ENCODE results near the gene ARSA.
"Not testable (repeated sequence)": the region's sequence is repeated elsewhere in the genome, so short reads cannot be mapped to it uniquely, and the experiment has no call there.

- not testable (repeated sequence) for TF ChIP-seq CTCF (conservative IDR thresholded peaks at IDR 0.05; ENCODE audit: low read depth in 2 of 2); EZH2 (IDR thresholded peaks at IDR 0.05; ENCODE audit: low read depth, unreplicated experiment); POLR2AphosphoS5 (IDR thresholded peaks at IDR 0.05; ENCODE audit: low read depth); CREB1 (CRISPR knock-in tag; IDR thresholded peaks at IDR 0.05; ENCODE audit: low read depth); REST (IDR thresholded peaks at IDR 0.05; ENCODE audit: unreplicated experiment); JUNB (IDR thresholded peaks at IDR 0.05; ENCODE audit: unreplicated experiment); ZNF114 (CRISPR knock-in tag; IDR thresholded peaks at IDR 0.05); EZH2phosphoT487 (IDR thresholded peaks at IDR 0.05; ENCODE audit: unreplicated experiment); STAT1 (IDR thresholded peaks at IDR 0.05; ENCODE audit: unreplicated experiment); ZNF331 (CRISPR knock-in tag; IDR thresholded peaks at IDR 0.05; ENCODE audit: low read depth); ETS1 (IDR thresholded peaks at IDR 0.05); NANOG (IDR thresholded peaks at IDR 0.05; ENCODE audit: borderline replicate concordance)
Observed at GRCh38 chr22:50654664-50655063, 26.7 kb upstream of the ARSA start.

All from GM23338 (cell line).